ENCODE measurements around the gene EXT2. TPM values are rescaled to one million over a fixed set of nuclear protein-coding genes. Genes with fewer than 3 reads are reported as not detected.

EXT2 gene
- total RNA-seq, 4 donors from 2014 or later: 52.6 to 116 (median 81.3) TPM

- no peak for DNase-seq
- intact Hi-C loops (cut with DNase I; ENCODE audit: low total_unique reads): no loop called here
Measured at GRCh38 chr11:44271286-44271685, 175.8 kb downstream of the EXT2 start.

GRCh38 chr11:44274404-44274803 lies 178.9 kb downstream of the EXT2 start:
- peaks cover 0 to 4% of the 10 kb centered on the region in 2 donors for H3K4me1 ChIP-seq
- DNase-seq: no peak
- H3K9me3 ChIP-seq: no peaks in the 10 kb centered on the region
- TF ChIP-seq CTCF (IDR thresholded peaks at IDR 0.05) (no peak), POLR2A (IDR thresholded peaks at IDR 0.05) (no peak)
- no peak overlapping the region for H3K4me3 ChIP-seq
- no peak overlapping the region for H3K27ac ChIP-seq
- no peaks in the 10 kb centered on the region for H3K36me3 ChIP-seq
- H3K27me3 ChIP-seq: no peaks in the 10 kb centered on the region
- intact Hi-C loops (cut with DNase I; ENCODE audit: low total_unique reads): no loop called here

More at GRCh38 chr11:44271286-44271685, 175.8 kb downstream of the EXT2 start:
- H3K4me1 ChIP-seq: peaks cover 0 to 4% of the 10 kb centered on the region in 2 donors
- TF ChIP-seq POLR2A (IDR thresholded peaks at IDR 0.05): no peak
- TF ChIP-seq CTCF (IDR thresholded peaks at IDR 0.05): no peak
- peak overlapping the region in 1 of 2 donors; percentile 72 for H3K27ac ChIP-seq
- H3K9me3 ChIP-seq: no peaks in the 10 kb centered on the region
- no peak overlapping the region for H3K4me3 ChIP-seq
- no peaks in the 10 kb centered on the region for H3K27me3 ChIP-seq
- no peaks in the 10 kb centered on the region for H3K36me3 ChIP-seq

DNA sequence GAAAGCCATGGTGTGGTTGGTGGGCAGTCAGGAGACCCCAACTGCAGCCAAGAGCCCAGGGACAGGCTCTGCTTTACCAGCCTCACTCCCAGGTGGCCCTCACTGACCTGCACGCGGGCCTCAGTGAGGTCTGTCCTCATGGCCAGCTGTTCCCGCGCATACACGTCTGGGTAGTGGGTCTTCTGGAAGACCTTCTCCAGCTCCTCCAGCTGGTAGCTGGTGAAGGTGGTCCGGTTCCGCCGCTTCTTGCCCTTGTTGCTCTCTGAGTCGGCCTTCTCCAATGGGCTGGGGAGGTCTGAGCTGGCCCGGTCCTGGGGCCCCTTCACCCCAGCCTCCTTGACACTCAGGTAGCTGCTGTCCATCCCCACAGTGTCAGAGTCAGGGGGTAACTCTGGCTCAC lies 179.8 kb downstream of the EXT2 start:
- TF ChIP-seq CTCF (IDR thresholded peaks at IDR 0.05) (no peak), POLR2A (IDR thresholded peaks at IDR 0.05) (no peak)
- H3K36me3 ChIP-seq: no peaks in the 10 kb centered on the region
- no peaks in the 10 kb centered on the region for H3K9me3 ChIP-seq
- DNase-seq: no peak
- peaks cover 0 to 4% of the 10 kb centered on the region in 2 donors for H3K4me1 ChIP-seq
- no peak overlapping the region for H3K4me3 ChIP-seq
- H3K27ac ChIP-seq: no peak overlapping the region
- H3K27me3 ChIP-seq: no peaks in the 10 kb centered on the region
- intact Hi-C loops (cut with DNase I; ENCODE audit: low total_unique reads): no loop called here

GRCh38 chr11:44275961-44276550 lies 180.6 kb downstream of the EXT2 start:
- Histone ChIP-seq H3K36me3 (no peaks in the 10 kb centered on the region), H3K4me1 (no peaks in the 10 kb centered on the region), H3K4me3 (no peak overlapping the region), H3K9me3 (no peaks in the 10 kb centered on the region), H3K27ac (no peak overlapping the region), H3K27me3 (no peaks in the 10 kb centered on the region)
- TF ChIP-seq POLR2A (IDR thresholded peaks at IDR 0.05): no peak
- TF ChIP-seq CTCF (IDR thresholded peaks at IDR 0.05): no peak
- no peak for DNase-seq
- intact Hi-C loops (cut with DNase I; ENCODE audit: low total_unique reads): no loop called here

- TF ChIP-seq CTCF (IDR thresholded peaks at IDR 0.05) (no peak), POLR2A (IDR thresholded peaks at IDR 0.05) (no peak)
- Histone ChIP-seq H3K27ac (no peak overlapping the region), H3K36me3 (no peaks in the 10 kb centered on the region), H3K27me3 (no peaks in the 10 kb centered on the region), H3K4me1 (no peaks in the 10 kb centered on the region), H3K4me3 (no peak overlapping the region), H3K9me3 (no peaks in the 10 kb centered on the region)
- intact Hi-C loops (cut with DNase I; ENCODE audit: low total_unique reads): no loop called here
- no peak for DNase-seq
Measured at GRCh38 chr11:44277196-44278090, 182.0 kb downstream of the EXT2 start.
